Gastrocnemius medialis (tissue), 4 donors: Measurements from ENCODE around the gene FIBCD1.

ENCODE experiments used
- CTCF ChIP-seq, 5 experiments: fragments of 450-650 bp in 3 of 5; fragments of 200-600 bp in 2 of 5; sonication (generic) in 2 of 5; IDR thresholded peaks in 4 of 5; conservative IDR thresholded peaks in 1 of 5; 1 replicate in 4 of 5; 2 replicates in 1 of 5; pipeline ENCODE4 v1.5.1; 2016 to 2019; ENCODE audit warnings: antibody characterized with exemption in 5 of 5, mild to moderate bottlenecking in 3 of 5, moderate library complexity in 3 of 5
- POLR2A ChIP-seq, 2 donors: fragments of 450-650 bp; IDR thresholded peaks; one replicate each; pipeline ENCODE4 v1.6.1; 2017; ENCODE audit warnings: antibody characterized with exemption in 2 of 2, mild to moderate bottlenecking in 2 of 2, moderate library complexity in 2 of 2

- TF ChIP-seq CTCF (IDR thresholded peaks at IDR 0.05 in 4 of 5, conservative IDR thresholded peaks at IDR 0.05 in 1 of 5) (no peak), POLR2A (IDR thresholded peaks at IDR 0.05) (no peak)
Measured at GRCh38 chr9:130927995-130928900, 10.8 kb downstream of the FIBCD1 start.
